IPS DF 4.7 (cell line): ENCODE results near the gene LCE3A.

Experiments used
- DNase-seq: peaks from one replicate; pipeline ENCODE4 v3.0.0-alpha.2; 2013; ENCODE audit warnings: low spot score; ENCODE audit errors: extremely low read depth

Gene LCE3A

GRCh38 chr1:152577168-152577567 is 45.7 kb downstream of the LCE3A start:
- no peak for DNase-seq
